Activated T-helper 1 cell treated with anti-CD3 and anti-CD28 coated beads, Interleukin-2, amount 50 U/mL, for 16 hours (primary cell): Measurements from ENCODE around the gene CNTLN.

ENCODE experiments used
- DNase-seq, 2 donors: peaks; one replicate each; pipeline ENCODE4 v3.0.0-alpha.2; 2020; ENCODE audit warnings: low read depth in 1 of 2, low spot score in 1 of 2

Gene CNTLN, protein sequence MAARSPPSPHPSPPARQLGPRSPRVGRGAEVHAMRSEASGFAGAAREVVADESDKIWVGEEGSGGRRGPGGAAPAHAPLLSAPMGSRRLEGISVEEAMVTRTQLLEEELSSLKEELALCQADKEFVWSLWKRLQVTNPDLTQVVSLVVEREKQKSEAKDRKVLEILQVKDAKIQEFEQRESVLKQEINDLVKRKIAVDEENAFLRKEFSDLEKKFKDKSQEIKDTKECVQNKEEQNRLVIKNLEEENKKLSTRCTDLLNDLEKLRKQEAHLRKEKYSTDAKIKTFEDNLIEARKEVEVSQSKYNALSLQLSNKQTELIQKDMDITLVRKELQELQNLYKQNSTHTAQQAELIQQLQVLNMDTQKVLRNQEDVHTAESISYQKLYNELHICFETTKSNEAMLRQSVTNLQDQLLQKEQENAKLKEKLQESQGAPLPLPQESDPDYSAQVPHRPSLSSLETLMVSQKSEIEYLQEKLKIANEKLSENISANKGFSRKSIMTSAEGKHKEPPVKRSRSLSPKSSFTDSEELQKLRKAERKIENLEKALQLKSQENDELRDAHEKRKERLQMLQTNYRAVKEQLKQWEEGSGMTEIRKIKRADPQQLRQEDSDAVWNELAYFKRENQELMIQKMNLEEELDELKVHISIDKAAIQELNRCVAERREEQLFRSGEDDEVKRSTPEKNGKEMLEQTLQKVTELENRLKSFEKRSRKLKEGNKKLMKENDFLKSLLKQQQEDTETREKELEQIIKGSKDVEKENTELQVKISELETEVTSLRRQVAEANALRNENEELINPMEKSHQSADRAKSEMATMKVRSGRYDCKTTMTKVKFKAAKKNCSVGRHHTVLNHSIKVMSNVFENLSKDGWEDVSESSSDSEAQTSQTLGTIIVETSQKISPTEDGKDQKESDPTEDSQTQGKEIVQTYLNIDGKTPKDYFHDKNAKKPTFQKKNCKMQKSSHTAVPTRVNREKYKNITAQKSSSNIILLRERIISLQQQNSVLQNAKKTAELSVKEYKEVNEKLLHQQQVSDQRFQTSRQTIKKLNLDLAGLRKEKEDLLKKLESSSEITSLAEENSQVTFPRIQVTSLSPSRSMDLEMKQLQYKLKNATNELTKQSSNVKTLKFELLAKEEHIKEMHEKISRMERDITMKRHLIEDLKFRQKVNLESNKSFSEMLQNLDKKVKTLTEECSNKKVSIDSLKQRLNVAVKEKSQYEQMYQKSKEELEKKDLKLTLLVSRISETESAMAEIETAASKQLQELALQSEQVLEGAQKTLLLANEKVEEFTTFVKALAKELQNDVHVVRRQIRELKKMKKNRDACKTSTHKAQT (N-terminal part only)

DNA sequence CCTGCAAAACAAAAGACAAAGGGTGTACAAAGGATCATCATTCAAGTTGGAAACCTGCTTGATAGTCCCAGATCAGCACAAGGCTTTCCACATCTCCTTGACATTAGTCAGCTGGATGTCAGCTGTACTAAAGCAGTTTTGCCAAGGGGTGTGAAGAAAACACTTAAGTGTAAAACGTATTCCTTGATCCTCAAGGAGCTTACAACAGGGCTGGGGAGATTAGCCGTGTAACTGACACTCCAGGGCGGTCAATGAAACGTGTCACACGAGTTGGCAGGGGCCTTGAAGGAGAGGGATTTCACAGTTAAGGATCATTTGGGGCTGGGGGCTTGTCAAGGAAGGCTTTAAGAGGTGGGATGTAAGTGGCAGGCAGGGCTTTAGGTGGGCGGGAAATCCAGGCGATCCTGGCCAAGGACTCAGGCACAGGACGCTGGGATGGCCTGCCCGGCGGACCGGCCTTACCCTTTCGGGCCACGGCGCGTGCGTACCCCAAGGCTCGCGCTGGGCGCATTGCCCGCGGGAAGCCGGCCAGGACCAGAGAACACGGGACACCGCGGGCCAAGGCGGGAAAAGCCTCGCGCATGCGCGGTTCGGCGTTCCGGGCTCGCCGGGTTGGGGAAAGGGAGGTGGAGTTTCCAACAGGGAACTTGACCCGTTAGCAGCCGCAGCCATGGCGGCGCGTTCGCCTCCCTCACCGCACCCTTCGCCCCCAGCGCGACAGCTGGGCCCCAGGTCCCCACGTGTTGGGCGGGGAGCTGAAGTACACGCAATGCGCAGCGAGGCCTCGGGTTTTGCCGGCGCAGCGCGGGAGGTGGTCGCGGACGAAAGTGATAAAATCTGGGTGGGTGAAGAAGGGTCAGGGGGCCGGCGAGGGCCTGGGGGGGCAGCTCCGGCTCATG is at the start of gene CNTLN:
CNTLN (plus strand) TSS at position 645 of the 899 bp plus-strand sequence; CDS start at position 671, 26 bp downstream.
- no peak for DNase-seq

DNA sequence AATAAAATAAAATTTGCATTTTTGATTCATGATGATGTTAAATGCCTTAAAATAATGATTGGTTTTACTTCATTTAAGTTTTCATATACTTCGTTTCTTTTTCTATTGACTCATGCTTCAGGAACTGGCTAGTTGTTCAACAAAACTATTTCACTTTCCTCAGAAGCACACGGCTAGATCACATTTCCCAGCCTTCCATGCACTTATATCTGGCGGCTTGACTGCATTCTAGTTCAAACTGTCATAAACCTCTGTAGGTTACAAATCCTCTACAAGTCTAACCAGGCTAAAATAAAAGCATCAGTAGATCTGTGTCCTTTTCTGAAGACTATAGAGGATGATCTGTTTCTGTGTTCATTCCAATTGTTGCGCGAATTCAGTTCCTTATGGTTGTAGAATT is 46.3 kb upstream of the CNTLN start:
- no peak for DNase-seq

DNA sequence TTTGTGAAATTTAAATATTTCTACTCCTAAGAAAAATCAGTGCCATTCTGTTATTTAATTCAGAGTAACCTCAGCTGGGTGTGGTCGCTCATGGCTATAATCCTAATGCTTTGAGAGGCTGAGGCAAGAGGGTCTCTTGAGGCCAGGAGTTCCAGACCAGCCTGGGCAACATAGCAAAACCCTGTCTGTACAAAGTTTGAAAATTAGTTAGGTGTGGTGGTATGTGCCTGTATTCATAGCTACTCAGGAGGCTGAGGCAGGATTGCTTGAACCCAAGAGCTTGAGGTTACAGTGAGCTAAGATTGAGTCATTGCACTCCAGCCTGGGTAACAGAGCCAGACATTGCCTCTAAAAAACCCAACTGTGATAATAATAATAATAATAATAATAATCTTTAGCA is 44.8 kb upstream of the CNTLN start:
- DNase-seq, result no peak

DNA sequence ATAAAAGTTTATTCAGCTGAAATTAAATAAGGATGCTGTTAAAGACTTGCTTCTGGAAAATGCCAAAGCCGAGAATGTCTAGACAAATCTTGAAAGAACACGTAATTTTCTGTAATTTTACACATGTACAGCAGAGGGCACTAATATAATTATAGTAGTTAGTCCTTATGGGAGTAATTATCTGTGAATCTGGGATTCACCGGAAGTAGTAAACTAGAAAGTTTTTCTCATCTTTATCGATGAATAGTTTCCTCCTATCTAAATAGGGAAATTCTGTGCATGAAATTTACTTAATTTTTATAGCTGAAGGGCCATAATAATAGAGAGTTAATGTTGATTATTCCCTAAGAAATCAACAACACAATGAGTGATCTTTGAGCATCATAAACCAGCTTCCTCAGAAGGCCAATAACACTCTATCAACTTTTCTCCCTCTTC is 18.4 kb upstream of the CNTLN start:
- no peak for DNase-seq

DNA sequence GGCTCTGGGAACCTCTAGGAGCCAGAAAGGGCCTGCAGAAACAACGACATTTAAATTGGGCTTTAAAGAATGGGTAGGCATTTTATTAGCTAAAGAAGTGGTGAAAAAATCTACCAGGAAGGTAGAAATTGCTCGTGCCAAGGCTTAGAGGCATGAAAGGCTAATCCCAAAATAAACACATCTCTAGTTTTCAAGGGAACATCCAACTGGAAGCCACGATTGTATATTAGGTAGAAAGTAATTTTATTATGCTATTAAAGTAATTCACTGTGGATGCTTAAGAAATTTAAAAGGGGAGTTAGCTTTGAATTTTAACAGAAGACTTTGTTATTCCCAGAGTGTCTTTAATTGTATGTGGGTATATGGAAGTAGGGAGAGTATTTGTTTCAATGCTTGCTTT is 17.5 kb upstream of the CNTLN start:
- DNase-seq, result no peak

DNA sequence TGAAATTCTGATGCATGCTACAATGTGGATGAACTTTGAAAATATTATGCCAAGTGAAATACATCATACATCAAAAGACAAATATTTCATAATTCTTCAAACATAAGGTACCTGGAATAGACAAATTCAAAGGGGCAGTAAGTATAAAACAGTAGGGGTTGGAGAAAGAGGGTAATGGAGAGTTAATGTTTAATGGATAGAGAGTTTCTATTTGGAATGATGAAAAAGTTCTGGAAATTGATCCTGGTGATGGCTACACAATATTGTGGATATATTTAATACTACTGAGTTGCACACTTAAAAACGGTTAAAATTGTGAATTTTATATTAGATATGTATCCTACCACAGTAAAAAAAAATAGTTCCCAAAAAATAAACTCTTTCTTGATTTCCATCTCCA is 14.6 kb upstream of the CNTLN start:
- no peak for DNase-seq

DNA sequence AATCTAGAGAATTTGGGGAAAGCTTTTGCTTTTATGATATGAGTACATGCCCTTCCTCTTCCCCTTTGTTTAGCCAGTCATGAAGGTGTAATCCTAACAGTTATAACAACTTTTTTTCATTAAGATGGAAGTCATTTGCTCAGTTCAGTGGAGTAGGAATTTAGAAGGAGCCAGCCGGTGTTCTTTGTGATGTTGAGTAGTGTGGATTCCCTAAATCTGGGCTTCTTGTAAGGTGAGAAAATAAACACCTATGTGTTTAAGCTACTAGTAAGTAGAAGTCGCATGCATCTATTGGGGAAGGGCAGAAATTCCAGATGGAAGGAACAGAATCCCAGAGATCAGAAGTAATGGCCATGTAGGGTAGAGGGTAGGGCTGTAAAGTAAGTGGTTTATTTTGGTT is 13.6 kb upstream of the CNTLN start:
- DNase-seq, result no peak

DNA sequence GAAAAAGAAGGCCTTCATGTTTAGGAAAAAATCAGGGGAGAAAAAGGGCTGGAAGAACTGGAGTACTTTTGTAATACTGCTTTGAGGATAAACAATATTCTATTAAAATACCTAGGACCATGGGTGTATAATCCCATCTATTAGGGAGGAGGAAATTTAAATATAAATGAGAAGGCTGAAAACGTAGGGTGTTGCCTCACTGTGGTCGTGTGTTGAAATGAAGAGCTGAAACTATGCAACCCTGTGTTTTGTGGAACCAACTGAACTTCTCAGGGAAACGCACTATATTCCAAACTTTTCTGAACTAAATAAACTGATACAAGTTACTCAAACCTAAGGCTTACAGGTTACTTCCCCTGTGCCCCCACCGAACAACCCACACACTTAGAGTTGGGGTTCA is 4.5 kb upstream of the CNTLN start:
- no peak for DNase-seq

DNA sequence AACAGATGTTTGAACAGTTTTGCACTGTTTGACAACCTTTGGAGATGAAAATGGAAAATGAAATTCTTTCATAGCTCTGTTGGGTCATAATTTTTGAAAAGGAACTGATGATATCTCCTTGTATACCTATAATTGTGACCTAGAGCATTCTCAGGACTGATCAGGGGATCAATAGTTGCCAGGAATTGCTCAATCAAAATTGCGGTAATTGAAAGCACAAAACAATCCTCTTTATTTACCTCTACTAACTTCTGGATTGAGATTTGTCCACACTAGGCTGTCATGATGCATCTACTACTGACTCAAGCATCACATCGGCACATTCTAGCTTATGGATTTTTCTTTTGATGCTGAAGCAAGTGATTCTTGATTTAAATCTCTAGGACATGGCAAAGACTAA is 4.1 kb upstream of the CNTLN start:
- DNase-seq, result no peak

DNA sequence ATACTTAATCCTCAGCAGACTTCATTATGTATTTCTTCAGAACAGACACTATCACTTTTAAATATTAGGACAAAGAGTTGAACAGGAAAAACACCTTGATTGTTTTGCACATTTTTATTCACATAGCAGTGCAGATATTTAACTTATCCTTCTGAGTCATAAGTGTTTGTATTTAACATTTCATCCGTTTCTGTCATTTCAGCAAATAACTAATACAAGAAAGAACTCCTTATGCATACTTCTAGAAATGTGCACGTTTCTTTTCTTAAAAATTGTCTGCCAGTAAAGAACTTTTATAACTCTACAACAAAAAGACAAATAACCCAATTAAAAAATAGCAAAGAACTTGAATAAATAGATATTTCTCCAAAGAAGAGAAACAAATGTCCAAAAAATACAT is 3.3 kb upstream of the CNTLN start:
- no peak for DNase-seq

DNA sequence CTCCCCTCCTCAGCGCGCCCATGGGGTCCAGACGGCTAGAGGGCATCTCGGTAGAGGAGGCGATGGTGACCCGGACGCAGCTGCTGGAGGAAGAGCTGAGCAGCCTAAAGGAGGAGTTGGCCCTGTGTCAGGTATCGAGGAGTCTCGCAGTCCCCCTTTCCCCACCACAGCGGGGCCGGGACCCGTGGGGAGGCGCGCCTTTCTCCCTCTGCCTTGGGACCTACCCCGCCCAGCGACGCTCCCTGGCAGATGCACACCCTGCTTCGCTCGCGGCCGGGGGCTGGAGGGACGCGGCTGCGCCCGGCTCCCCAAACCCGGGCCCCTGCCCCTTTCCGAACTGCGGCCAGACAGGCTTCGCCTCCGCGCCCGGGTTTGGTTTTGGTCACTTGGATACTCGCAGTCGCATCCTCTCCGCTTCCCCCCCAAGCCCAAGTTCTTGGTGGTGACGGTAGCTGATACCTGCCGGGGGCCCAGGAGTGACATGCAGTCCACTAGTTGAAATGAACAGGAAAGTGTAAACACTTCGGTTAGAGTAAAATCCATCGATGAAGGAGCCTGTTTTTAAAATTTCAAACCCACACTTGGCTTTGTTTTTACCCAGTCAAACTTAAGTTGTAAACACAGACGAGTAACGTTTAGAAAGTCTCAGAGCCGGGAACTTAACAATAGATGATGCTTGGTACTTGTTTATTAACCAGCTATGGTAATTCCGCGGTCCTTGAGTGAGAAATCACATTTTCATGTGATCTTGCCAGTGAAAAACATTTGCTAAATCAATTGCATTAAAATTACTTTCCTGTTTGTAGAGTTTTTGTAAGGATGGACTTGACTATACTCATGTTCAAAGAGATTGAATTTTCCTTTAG is 688 bp downstream of the CNTLN start:
- DNase-seq, result no peak

DNA sequence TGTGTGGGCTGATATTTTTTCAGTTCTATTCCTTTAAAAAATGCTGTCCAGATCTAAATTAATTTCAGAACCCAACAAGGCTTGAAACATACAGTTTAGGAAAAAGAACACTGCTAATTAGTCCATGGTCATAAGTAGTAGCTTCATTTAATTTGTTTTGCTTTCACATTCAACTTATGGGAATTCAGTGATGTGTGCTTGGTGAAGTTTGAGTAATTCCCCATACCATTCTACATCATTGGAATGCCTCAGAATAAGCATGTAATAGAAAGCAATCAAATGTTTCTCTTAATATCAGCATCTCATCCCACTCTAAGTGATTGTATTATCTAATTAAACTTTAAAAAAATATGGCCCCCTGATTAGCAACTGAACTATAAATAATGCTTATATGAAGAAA is 2.7 kb downstream of the CNTLN start:
- DNase-seq, result no peak

DNA sequence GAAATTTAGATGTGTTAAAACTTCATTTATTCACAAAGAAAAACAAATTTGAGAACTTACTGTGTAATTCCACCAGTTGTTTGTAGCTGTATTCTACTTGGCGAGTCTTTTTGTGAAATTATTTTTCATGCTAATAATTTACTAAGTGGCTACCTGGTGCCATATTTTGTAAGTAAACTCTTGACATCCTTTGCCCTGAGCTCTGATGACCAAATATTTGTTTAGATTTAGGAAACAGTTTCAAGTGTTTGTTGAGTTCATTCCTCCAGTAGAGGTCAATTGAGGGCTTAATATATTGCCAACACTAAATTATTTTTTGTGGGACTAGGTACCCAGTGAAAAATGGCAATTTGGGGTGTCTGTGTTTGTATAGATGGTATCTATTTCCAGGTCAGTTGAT is 3.7 kb downstream of the CNTLN start:
- DNase-seq, result no peak

DNA sequence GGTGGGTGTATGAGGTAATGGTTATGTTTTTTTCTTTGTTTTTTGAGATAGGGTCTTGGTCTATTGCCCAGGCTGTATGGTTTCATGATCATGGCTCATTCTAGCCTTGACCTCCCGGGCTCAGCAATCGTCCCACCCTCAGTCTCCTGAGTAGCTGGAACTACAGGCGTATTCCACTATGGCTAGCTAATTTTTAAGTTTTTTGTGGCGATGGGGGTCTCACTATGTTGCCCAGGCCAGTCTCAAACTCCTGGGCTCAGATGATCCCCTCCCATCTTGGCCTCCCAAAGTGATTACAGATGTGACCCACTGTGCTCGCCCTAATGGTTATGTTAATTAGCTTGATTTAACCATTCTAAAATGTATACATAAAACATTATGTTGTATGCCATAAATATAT is 5.6 kb downstream of the CNTLN start:
- DNase-seq, result no peak

DNA sequence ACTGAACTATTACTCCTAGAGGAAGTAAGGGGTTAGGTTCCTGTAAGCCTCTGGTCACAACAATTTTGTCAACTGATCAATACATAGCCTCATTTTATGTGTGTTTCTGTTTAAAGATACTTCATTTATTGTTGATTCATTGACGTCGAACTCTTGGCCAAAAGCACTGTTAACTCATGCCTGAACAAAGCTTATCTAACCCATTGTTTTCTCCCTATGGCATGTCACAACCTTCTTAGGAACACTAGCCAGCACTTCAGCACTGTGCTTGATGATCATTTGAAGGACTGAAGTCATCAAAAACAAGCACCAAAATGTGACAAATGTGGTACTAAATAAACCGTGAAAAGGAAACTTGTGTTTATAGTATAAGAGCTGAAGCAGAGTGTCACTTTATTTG is 13.5 kb downstream of the CNTLN start:
- DNase-seq, result no peak

DNA sequence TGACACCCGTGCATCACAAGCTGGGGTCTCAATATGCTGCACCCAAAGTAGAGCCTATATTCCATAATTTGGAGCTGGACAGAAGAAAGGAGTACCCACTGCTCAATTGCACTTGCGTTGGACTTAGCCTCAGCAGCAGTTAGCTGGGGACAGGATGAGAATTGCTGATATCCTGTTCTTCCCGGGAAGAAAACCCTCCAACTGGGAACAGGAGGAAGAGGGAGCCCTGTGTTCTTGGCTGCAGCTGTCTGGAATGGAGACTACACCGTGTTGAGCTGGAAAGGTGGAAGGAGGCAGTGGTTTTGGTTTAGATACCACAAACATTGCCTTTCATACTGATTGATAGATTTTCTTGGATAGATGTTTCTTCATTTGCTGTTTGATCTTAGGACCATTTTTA is 24.6 kb downstream of the CNTLN start:
- DNase-seq, result no peak

DNA sequence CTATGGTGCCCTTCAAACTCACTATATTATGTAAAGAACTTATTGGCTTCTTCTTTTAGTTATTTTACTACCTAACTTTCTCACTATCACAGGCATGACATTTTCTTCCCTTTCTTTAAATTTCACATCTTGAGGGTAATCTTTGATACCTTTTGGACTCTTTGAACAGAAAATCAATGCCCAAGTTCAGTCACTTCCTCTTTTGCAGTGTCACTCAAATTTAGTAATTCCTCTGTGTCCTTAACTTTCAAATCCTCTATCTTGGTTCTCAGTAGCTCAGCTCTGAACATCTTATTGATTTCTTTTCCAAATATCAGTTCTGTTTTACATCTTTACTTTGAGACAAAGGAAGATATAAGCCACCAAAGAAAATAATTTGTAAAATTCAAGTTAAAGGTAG is 25.5 kb downstream of the CNTLN start:
- DNase-seq, result no peak

DNA sequence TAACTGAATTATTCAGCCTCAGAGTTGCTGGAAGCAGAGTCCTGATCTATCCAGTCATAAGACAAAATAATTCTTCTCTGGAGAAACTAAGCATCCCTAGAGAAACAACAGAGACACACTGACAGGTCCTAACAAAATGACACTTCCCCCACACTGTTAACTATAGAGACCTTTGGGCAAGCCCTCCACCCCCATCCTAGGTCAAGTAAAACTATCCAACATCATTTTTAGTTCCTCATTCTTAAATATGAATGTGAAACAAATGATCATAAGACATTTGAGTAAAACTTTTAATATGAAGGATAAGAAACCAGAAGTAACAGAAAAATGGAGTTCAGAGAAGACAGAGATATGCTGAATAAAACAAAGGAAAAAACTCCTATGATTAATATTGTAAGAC is 30.9 kb downstream of the CNTLN start:
- no peak for DNase-seq

DNA sequence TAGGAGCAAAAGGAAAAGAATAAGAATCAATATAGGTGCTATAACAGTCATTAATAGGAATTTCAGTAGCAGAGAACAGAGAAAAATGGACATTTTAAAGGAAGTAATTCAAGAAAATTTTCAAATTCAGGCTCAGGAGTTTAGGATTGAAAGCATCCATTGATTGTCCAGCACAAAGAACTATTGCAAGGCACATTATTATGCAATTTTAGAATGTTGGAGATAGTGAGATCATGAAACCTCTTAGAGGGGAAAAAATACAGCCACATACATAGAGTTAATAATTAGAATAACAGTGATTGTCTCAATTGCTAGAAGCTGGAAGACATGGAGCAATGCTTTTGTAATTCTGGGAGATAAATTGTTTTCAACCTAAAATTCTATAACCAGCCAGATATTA is 31.5 kb downstream of the CNTLN start:
- DNase-seq, result no peak
